Neuronal stem cell (in vitro differentiated cells): ENCODE results near the gene FBXO44.

ENCODE experiments used
- DNase-seq: peaks from one replicate; pipeline ENCODE4 v3.0.0-alpha.2; 2013; ENCODE audit warnings: low spot score
- H2AFZ ChIP-seq: one replicate; pipeline ENCODE4 v1.6.1; 2013; ENCODE audit warnings: mild to moderate bottlenecking, low read length, inconsistent platforms
- H2AK5ac ChIP-seq: 2 replicates; pipeline ENCODE4 v1.6.1; 2013; ENCODE audit warnings: low read depth, mild to moderate bottlenecking, inconsistent platforms, low read length, moderate library complexity, mixed read lengths
- H2BK120ac ChIP-seq: 2 replicates; pipeline ENCODE4 v1.6.1; 2013; ENCODE audit warnings: low read depth, mild to moderate bottlenecking, inconsistent platforms, low read length, moderate library complexity, mixed read lengths
- H2BK12ac ChIP-seq: one replicate; pipeline ENCODE4 v1.6.1; 2013; ENCODE audit warnings: low read length, inconsistent platforms
- H2BK15ac ChIP-seq: 2 replicates; pipeline ENCODE4 v1.6.1; 2013; ENCODE audit warnings: mild to moderate bottlenecking, low read length, inconsistent platforms, mixed read lengths
- H2BK5ac ChIP-seq: one replicate; pipeline ENCODE4 v1.6.1; 2013; ENCODE audit warnings: inconsistent platforms, mild to moderate bottlenecking, low read length, moderate library complexity
- H3K14ac ChIP-seq: one replicate; pipeline ENCODE4 v1.6.1; 2013; ENCODE audit warnings: low read length, inconsistent platforms
- H3K18ac ChIP-seq: 2 replicates; pipeline ENCODE4 v1.6.1; 2013; ENCODE audit warnings: low read length, inconsistent platforms
- H3K23ac ChIP-seq: 2 replicates; pipeline ENCODE4 v1.6.1; 2013; ENCODE audit warnings: low read depth, mild to moderate bottlenecking, mixed read lengths, low read length, inconsistent platforms; ENCODE audit not compliant: poor library complexity
- H3K27ac ChIP-seq: replicated peaks from 3 replicates; pipeline ENCODE4 v1.5.1; 2013; ENCODE audit warnings: low read length, inconsistent platforms
- H3K27me3 ChIP-seq, 3 experiments: 2 replicates each; pipeline ENCODE4 v1.6.1; 2013; ENCODE audit warnings: low read length in 3 of 3, mild to moderate bottlenecking in 2 of 3, inconsistent platforms in 1 of 3, low read depth in 1 of 3, mixed read lengths in 1 of 3, moderate library complexity in 1 of 3; ENCODE audit not compliant: control insufficient read depth in 3 of 3, insufficient read depth in 3 of 3
- H3K36me3 ChIP-seq, 2 donors: replicated peaks in 1 of 2; 2 replicates each; pipeline ENCODE4 v1.6.1; 2013; ENCODE audit warnings: low read length in 2 of 2; ENCODE audit not compliant: control insufficient read depth in 2 of 2, insufficient read depth in 2 of 2
- H3K4ac ChIP-seq: 2 replicates; pipeline ENCODE4 v1.6.1; 2013; ENCODE audit warnings: inconsistent platforms, mild to moderate bottlenecking, low read length, moderate library complexity
- H3K4me1 ChIP-seq, 2 donors: 1 replicate in 1 of 2; 2 replicates in 1 of 2; pipeline ENCODE4 v1.6.1; 2013; ENCODE audit warnings: low read length in 2 of 2, low read depth in 1 of 2; ENCODE audit not compliant: control insufficient read depth in 2 of 2, insufficient read depth in 1 of 2
- H3K4me2 ChIP-seq: one replicate; pipeline ENCODE4 v1.6.1; 2013; ENCODE audit warnings: mild to moderate bottlenecking, low read length, inconsistent platforms; ENCODE audit not compliant: insufficient read depth, poor library complexity, severe bottlenecking
- H3K4me3 ChIP-seq, 2 donors: 2 replicates each; pipeline ENCODE4 v1.5.1; 2013; ENCODE audit warnings: low read length in 2 of 2, mild to moderate bottlenecking in 2 of 2, inconsistent platforms in 1 of 2, moderate library complexity in 1 of 2
- H3K79me1 ChIP-seq: one replicate; pipeline ENCODE4 v1.6.1; 2013; ENCODE audit warnings: low read depth, mild to moderate bottlenecking, inconsistent platforms, low read length, moderate library complexity
- H3K9ac ChIP-seq: one replicate; pipeline ENCODE4 v1.6.1; 2013; ENCODE audit warnings: mild to moderate bottlenecking, low read depth, low read length, inconsistent platforms; ENCODE audit not compliant: poor library complexity
- H3K9me3 ChIP-seq, 2 donors: replicated peaks in 1 of 2; 2 replicates each; pipeline versions ENCODE3 to v1.6.1; 2013; ENCODE audit warnings: low read length in 2 of 2, mild to moderate bottlenecking in 2 of 2, inconsistent platforms in 1 of 2, low read depth in 1 of 2, mixed read lengths in 1 of 2, moderate library complexity in 1 of 2; ENCODE audit not compliant: control insufficient read depth in 2 of 2, insufficient read depth in 1 of 2
- H4K8ac ChIP-seq: one replicate; pipeline ENCODE4 v1.6.1; 2013; ENCODE audit warnings: low read depth, mild to moderate bottlenecking, inconsistent platforms, low read length, moderate library complexity
- H4K91ac ChIP-seq: one replicate; pipeline ENCODE4 v1.6.1; 2013; ENCODE audit warnings: low read length, low read depth, mild to moderate bottlenecking, inconsistent platforms; ENCODE audit not compliant: poor library complexity
- WGBS, 2 donors: extraction: QIAGEN DNeasy Blood & Tissue Kit; methylation state at CpG; one replicate each; pipeline ENCODE4 v1.1.7; 2013; ENCODE audit warnings: missing lambda C conversion rate in 2 of 2, mixed read lengths in 1 of 2; ENCODE audit not compliant: insufficient read length in 2 of 2, insufficient replicate concordance in 1 of 2; ENCODE audit errors: extremely low coverage in 2 of 2; 5-methylcytosine and 5-hydroxymethylcytosine counted together

FBXO44 gene

GRCh38 chr1:11703357-11704193, 48.9 kb downstream of the FBXO44 start:
- H2BK15ac ChIP-seq: peak overlapping the region; percentile 80
- H3K18ac ChIP-seq: peak overlapping the region; percentile 91
- H3K79me1 ChIP-seq: peaks cover 6% of the 10 kb centered on the region
- no peak overlapping the region for H2BK12ac ChIP-seq
- H3K9ac ChIP-seq: peak overlapping the region; percentile 26
- H3K36me3 ChIP-seq: peaks cover 6 to 31% of the 10 kb centered on the region in 2 donors
- H3K4me2 ChIP-seq: peak overlapping the region; percentile 30
- no peak overlapping the region for H2AFZ ChIP-seq
- peak overlapping the region; percentile 2 to 13 for H3K4me3 ChIP-seq
- H4K91ac ChIP-seq: no peak overlapping the region
- H3K27ac ChIP-seq: no peak overlapping the region
- no peak overlapping the region for H2BK5ac ChIP-seq
- DNase-seq: no peak
- peaks cover 0 to 3% (median 0%) of the 10 kb centered on the region in 3 experiments for H3K27me3 ChIP-seq
- H4K8ac ChIP-seq: no peak overlapping the region
- no CpG with 5 or more reads among the region's 8 CpGs for WGBS, 2 donors
- peaks cover 0 to 6% of the 10 kb centered on the region in 2 donors for H3K9me3 ChIP-seq
- no peak overlapping the region for H3K14ac ChIP-seq
- peak overlapping the region; percentile 31 for H3K23ac ChIP-seq
- peak overlapping the region; percentile 13 for H2AK5ac ChIP-seq
- peak overlapping the region; percentile 19 for H3K4ac ChIP-seq
- H2BK120ac ChIP-seq: no peak overlapping the region
- peaks cover 44 to 50% of the 10 kb centered on the region in 2 donors for H3K4me1 ChIP-seq

GRCh38 chr1:11704194-11704529, 49.5 kb downstream of the FBXO44 start:
- no peak overlapping the region for H3K9ac ChIP-seq
- WGBS, 2 donors: no CpG with 5 or more reads among the region's 11 CpGs
- no peak overlapping the region for H3K4me3 ChIP-seq
- H3K23ac ChIP-seq: no peak overlapping the region
- H4K91ac ChIP-seq: no peak overlapping the region
- no peak overlapping the region for H2BK15ac ChIP-seq
- peaks cover 8 to 36% of the 10 kb centered on the region in 2 donors for H3K36me3 ChIP-seq
- no peak overlapping the region for H3K27ac ChIP-seq
- peak overlapping the region; percentile 30 for H3K4me2 ChIP-seq
- peaks cover 44 to 50% of the 10 kb centered on the region in 2 donors for H3K4me1 ChIP-seq
- peak overlapping the region; percentile 16 for H2BK5ac ChIP-seq
- H3K18ac ChIP-seq: peak overlapping the region; percentile 91
- H3K27me3 ChIP-seq: peaks cover 0 to 3% (median 0%) of the 10 kb centered on the region in 3 experiments
- H2BK12ac ChIP-seq: no peak overlapping the region
- no peak overlapping the region for H2AFZ ChIP-seq
- H4K8ac ChIP-seq: no peak overlapping the region
- peaks cover 0 to 6% of the 10 kb centered on the region in 2 donors for H3K9me3 ChIP-seq
- H3K4ac ChIP-seq: no peak overlapping the region
- peak overlapping the region; percentile 13 for H2AK5ac ChIP-seq
- H3K14ac ChIP-seq: no peak overlapping the region
- DNase-seq: peak; percentile 59
- no peak overlapping the region for H2BK120ac ChIP-seq
- H3K79me1 ChIP-seq: peaks cover 6% of the 10 kb centered on the region

- no CpG with 5 or more reads among the region's 22 CpGs for WGBS, 2 donors
- H3K27me3 ChIP-seq: peaks cover 0 to 3% (median 0%) of the 10 kb centered on the region in 3 experiments
- H3K79me1 ChIP-seq: peaks cover 6% of the 10 kb centered on the region
- peaks cover 0 to 6% of the 10 kb centered on the region in 2 donors for H3K9me3 ChIP-seq
- H2BK12ac ChIP-seq: peak overlapping the region; percentile 98
- peaks cover 10 to 44% of the 10 kb centered on the region in 2 donors for H3K36me3 ChIP-seq
- H3K4ac ChIP-seq: peak overlapping the region; percentile 96
- no peak overlapping the region for H2AFZ ChIP-seq
- no peak for DNase-seq
- peak overlapping the region; percentile 8 for H3K27ac ChIP-seq
- peak overlapping the region; percentile 39 for H3K14ac ChIP-seq
- H3K18ac ChIP-seq: peak overlapping the region; percentile 78
- peak overlapping the region; percentile 98 for H2AK5ac ChIP-seq
- H3K9ac ChIP-seq: peak overlapping the region; percentile 37
- H3K4me2 ChIP-seq: peak overlapping the region; percentile 15
- peaks cover 44 to 50% of the 10 kb centered on the region in 2 donors for H3K4me1 ChIP-seq
- no peak overlapping the region for H4K8ac ChIP-seq
- H2BK15ac ChIP-seq: peak overlapping the region; percentile 66
- H4K91ac ChIP-seq: peak overlapping the region; percentile 61
- peak overlapping the region; percentile 16 for H2BK5ac ChIP-seq
- peak overlapping the region; percentile 49 for H2BK120ac ChIP-seq
- no peak overlapping the region for H3K4me3 ChIP-seq
- peak overlapping the region; percentile 76 for H3K23ac ChIP-seq
Observed at GRCh38 chr1:11704691-11705475, 50.2 kb downstream of the FBXO44 start.

GRCh38 chr1:11705596-11705995, 50.9 kb downstream of the FBXO44 start:
- no peak overlapping the region for H2BK12ac ChIP-seq
- WGBS, 2 donors: no CpG with 5 or more reads among the region's 9 CpGs
- H2AFZ ChIP-seq: no peak overlapping the region
- H2BK15ac ChIP-seq: peak overlapping the region; percentile 66
- peak overlapping the region; percentile 98 for H2AK5ac ChIP-seq
- no peak overlapping the region for H3K4me2 ChIP-seq
- peaks cover 0 to 6% of the 10 kb centered on the region in 2 donors for H3K9me3 ChIP-seq
- no peak overlapping the region for H2BK120ac ChIP-seq
- peak overlapping the region; percentile 76 for H3K23ac ChIP-seq
- H3K18ac ChIP-seq: peak overlapping the region; percentile 70
- no peak overlapping the region for H3K14ac ChIP-seq
- H3K27ac ChIP-seq: no peak overlapping the region
- peaks cover 6% of the 10 kb centered on the region for H3K79me1 ChIP-seq
- peaks cover 0 to 3% (median 0%) of the 10 kb centered on the region in 3 experiments for H3K27me3 ChIP-seq
- no peak overlapping the region for H3K4me3 ChIP-seq
- no peak overlapping the region for H4K8ac ChIP-seq
- H3K9ac ChIP-seq: no peak overlapping the region
- H3K4ac ChIP-seq: no peak overlapping the region
- H3K36me3 ChIP-seq: peaks cover 10 to 50% of the 10 kb centered on the region in 2 donors
- peak overlapping the region; percentile 16 for H2BK5ac ChIP-seq
- DNase-seq: no peak
- H4K91ac ChIP-seq: no peak overlapping the region
- H3K4me1 ChIP-seq: peaks cover 42 to 48% of the 10 kb centered on the region in 2 donors
